DMS114 treated with DMSO at 0.1 percent for 48 hours (cell line): ENCODE data around the gene BFSP2.

Source experiments
- DNase-seq: peaks from one replicate; lab custom pipeline; 2025; ENCODE audit not compliant: unreplicated experiment; lab: John Stamatoyannopoulos, UW

Gene BFSP2

GRCh38 chr3:133400006-133400515 is at the start of gene BFSP2:
BFSP2 (plus strand) TSS chr3:133400056; CDS start chr3:133400084, 28 bp downstream.
- DNase-seq = no peak

GRCh38 chr3:133354721-133355120 is 45.1 kb upstream of the BFSP2 start:
- no peak for DNase-seq

GRCh38 chr3:133360476-133360875 is 39.4 kb upstream of the BFSP2 start:
- no peak for DNase-seq

GRCh38 chr3:133361011-133361410 is 38.8 kb upstream of the BFSP2 start:
- DNase-seq = no peak

GRCh38 chr3:133361435-133361834 is 38.4 kb upstream of the BFSP2 start:
- DNase-seq = no peak

- DNase-seq = no peak
These were observed 37.3 kb upstream of the BFSP2 start for GRCh38 chr3:133362539-133362938.

GRCh38 chr3:133364704-133365103 is 35.2 kb upstream of the BFSP2 start:
- no peak for DNase-seq

GRCh38 chr3:133366921-133367320 is 32.9 kb upstream of the BFSP2 start:
- no peak for DNase-seq

GRCh38 chr3:133367403-133367802 is 32.5 kb upstream of the BFSP2 start:
- no peak for DNase-seq

- DNase-seq = no peak
These were observed 31.9 kb upstream of the BFSP2 start for GRCh38 chr3:133367956-133368355.

- DNase-seq = no peak
These were observed 31.3 kb upstream of the BFSP2 start for GRCh38 chr3:133368371-133369067.

- DNase-seq = no peak
These were observed 30.8 kb upstream of the BFSP2 start for GRCh38 chr3:133369068-133369440.

- no peak for DNase-seq
These were observed 28.7 kb upstream of the BFSP2 start for GRCh38 chr3:133371181-133371580.

- no peak for DNase-seq
These were observed 28.2 kb upstream of the BFSP2 start for GRCh38 chr3:133371676-133372075.

GRCh38 chr3:133374708-133375402 is 25.0 kb upstream of the BFSP2 start:
- DNase-seq = no peak

- DNase-seq = no peak
These were observed 24.5 kb upstream of the BFSP2 start for GRCh38 chr3:133375403-133375745.

GRCh38 chr3:133376810-133377209 is 23.0 kb upstream of the BFSP2 start:
- no peak for DNase-seq

- DNase-seq = peak; percentile 8
These were observed 22.5 kb upstream of the BFSP2 start for GRCh38 chr3:133377396-133377795.

GRCh38 chr3:133379926-133380325 is 19.9 kb upstream of the BFSP2 start:
- DNase-seq = no peak

GRCh38 chr3:133380481-133381225 is 19.2 kb upstream of the BFSP2 start:
- DNase-seq = no peak

- no peak for DNase-seq
These were observed 18.3 kb upstream of the BFSP2 start for GRCh38 chr3:133381346-133382109.
